ENCODE measurements around the gene AHDC1.

GRCh38 chr1:27566462-27567145 lies 37.3 kb downstream of the AHDC1 start:
- TF ChIP-seq FOXM1 (IDR thresholded peaks at IDR 0.05; ENCODE audit: borderline replicate concordance, low read depth) (no peak), YY1 (IDR thresholded peaks at IDR 0.05; ENCODE audit: low read depth) (no peak), TAF1 (IDR thresholded peaks at IDR 0.05; ENCODE audit: low read depth) (no peak), CREB1 (IDR thresholded peaks at IDR 0.05; ENCODE audit: low read depth) (no peak), REST (IDR thresholded peaks at IDR 0.05; ENCODE audit: low read depth) (no peak), NFIC (IDR thresholded peaks at IDR 0.05) (no peak)
- TF ChIP-seq, protein P1, sequence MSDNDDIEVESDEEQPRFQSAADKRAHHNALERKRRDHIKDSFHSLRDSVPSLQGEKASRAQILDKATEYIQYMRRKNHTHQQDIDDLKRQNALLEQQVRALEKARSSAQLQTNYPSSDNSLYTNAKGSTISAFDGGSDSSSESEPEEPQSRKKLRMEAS (IDR thresholded peaks at IDR 0.05): no peak
- TF ChIP-seq, protein P2, sequence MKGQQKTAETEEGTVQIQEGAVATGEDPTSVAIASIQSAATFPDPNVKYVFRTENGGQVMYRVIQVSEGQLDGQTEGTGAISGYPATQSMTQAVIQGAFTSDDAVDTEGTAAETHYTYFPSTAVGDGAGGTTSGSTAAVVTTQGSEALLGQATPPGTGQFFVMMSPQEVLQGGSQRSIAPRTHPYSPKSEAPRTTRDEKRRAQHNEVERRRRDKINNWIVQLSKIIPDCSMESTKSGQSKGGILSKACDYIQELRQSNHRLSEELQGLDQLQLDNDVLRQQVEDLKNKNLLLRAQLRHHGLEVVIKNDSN (IDR thresholded peaks at IDR 0.05): no peak

Data from Ishikawa (cell line).